Hypothalamus (tissue), 51 donors: ENCODE measurements around the gene HOXA1.

Experiments
- DNase-seq, 51 donors: peaks; one replicate each; lab custom pipeline; 2025; lab: John Stamatoyannopoulos, UW

The HOXA1 gene

GRCh38 chr7:27107391-27108381, 11.9 kb upstream of the HOXA1 start:
- DNase-seq, result no peak

GRCh38 chr7:27106901-27107240, 11.1 kb upstream of the HOXA1 start:
- DNase-seq, result no peak

GRCh38 chr7:27106181-27106900, 10.5 kb upstream of the HOXA1 start:
- no peak for DNase-seq

- no peak for DNase-seq
Measured at GRCh38 chr7:27105301-27106031, 9.7 kb upstream of the HOXA1 start.

- DNase-seq, result no peak
Measured at GRCh38 chr7:27104341-27105058, 8.7 kb upstream of the HOXA1 start.

GRCh38 chr7:27103489-27104226, 7.9 kb upstream of the HOXA1 start:
- no peak for DNase-seq

GRCh38 chr7:27102581-27103442, 7.0 kb upstream of the HOXA1 start, which contains the start of gene HOXA2:
TSS of gene HOXA2 (minus strand) at chr7:27102683. CDS start at chr7:27102500, 183 bp downstream.
- DNase-seq, result no peak

GRCh38 chr7:27101957-27102580, 6.3 kb upstream of the HOXA1 start:
- DNase-seq, result no peak

- DNase-seq, result no peak
Measured at GRCh38 chr7:27101171-27101956, 5.6 kb upstream of the HOXA1 start.

- no peak for DNase-seq
Measured at GRCh38 chr7:27100694-27101170, 4.9 kb upstream of the HOXA1 start.

- DNase-seq, result no peak
Measured at GRCh38 chr7:27099453-27100370, 3.9 kb upstream of the HOXA1 start.

- no peak for DNase-seq
Measured at GRCh38 chr7:27098578-27099451, 3.0 kb upstream of the HOXA1 start.

- no peak for DNase-seq
Measured at GRCh38 chr7:27097686-27098577, 2.1 kb upstream of the HOXA1 start.
